SHP77 (cell line): ENCODE data around the gene TMEM164.
"Not testable (repeated sequence)": the region's sequence is repeated elsewhere in the genome, so short reads cannot be mapped to it uniquely, and the experiment has no call there.

Experiments used
- DNase-seq, 2 experiments: peaks; one replicate each; lab custom pipeline; 2025; lab: John Stamatoyannopoulos, UW

TMEM164 gene

DNA sequence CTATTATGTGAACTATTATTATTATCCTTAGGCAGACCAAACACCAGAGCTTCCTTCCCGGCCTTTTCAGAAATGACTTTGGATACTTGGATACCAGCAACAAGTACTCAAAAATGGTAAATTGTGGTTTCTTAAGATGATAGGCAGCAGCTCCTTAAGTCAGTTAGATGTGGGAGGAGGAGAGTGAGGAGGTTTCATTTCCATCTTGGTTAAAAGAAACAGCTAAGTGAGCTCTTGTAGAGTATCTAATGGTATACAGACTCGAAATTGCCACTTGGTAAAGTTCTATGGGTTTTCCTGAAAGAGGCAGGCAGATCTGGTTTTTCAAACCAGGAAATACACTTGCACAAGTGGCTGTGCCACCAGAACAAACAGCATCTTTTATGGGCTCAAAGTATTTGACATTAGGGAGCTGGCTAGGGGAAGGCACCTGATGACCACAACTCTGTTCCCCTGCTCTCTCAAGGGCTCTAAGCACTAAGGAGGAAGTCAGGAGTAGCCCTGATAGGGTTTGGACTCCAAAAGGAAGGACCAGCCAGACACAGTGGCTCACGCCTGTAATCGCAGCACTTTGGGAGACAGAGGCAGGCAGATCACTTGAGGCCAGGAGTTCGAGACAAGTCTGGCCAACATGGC is 130.9 kb downstream of the TMEM164 start:
- DNase-seq: no peak

DNA sequence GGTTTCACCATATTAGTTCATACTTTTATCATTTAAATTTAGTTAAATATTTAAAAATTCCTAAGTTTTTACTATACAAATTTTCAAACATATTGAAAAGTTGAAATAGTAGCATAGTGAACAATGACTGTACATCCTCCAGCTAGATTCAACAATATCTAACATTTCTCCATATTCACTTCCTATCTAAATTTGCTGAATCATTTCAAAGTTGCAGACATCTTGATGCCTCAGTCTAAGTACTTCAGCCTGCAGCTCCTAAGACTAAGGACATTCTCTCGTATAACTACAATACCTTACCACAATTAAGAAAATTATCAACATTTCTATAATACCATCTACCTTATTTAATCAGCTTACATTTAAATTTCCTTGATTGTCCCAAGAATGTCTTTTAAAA is 132.7 kb downstream of the TMEM164 start:
- DNase-seq: no peak

DNA sequence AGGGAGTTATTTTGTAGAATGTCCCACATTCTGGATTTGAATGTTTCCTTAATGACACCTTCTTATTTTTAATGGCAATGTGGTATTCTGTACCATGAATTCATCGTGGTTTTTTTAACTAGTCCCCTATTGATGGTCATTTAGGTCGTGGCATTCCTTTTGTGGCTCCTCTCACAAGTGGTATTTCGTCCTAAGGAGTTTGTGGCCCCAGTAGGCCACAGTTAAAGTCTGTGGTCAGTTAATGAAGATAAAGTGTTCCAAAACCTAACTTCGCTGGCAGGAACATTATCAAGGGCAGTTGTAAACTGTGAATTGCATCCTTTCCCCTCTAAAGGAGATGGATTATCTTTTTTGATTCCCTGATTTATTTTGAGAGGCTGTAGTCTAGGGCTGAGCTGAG is 133.2 kb downstream of the TMEM164 start:
- DNase-seq: no peak

DNA sequence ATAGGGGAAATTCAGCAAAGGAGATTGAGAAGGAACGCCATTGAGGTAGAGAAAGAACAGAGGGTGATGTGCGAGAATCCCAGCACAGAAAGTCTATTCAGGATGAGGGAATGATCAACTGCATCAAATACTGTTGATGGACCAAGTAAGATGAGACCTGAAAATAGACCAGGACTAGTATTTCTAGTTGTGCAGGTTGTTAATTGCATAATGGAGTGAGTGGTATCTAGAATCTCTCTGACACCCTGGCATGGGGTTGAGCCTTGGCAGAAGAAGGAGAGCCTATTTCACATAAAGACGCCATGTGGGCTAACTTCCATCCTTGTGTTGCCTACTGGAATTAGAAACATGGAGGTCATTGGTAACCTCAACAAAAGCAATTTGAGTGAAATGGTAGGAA is 135.6 kb downstream of the TMEM164 start:
- DNase-seq: no peak

DNA sequence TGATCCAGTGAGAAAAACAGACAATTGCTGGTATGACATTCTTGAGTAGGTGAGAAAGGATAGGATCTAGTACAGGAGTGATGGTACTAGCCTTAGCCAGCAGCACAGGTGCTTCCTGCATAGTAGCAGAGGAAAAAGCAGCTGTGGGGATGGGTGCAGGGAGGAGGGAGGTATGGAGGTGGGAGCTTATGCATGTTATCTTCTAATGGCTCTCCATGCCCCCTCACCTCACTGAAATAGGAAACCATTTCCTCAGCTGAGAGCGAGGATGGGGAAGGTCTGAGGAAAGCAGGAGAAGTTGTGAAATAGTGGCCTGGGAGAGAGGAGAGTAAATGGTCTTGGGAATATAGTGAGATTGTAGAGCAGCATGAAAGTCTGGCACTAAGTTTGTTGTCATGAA is 136.3 kb downstream of the TMEM164 start:
- DNase-seq: no peak

DNA sequence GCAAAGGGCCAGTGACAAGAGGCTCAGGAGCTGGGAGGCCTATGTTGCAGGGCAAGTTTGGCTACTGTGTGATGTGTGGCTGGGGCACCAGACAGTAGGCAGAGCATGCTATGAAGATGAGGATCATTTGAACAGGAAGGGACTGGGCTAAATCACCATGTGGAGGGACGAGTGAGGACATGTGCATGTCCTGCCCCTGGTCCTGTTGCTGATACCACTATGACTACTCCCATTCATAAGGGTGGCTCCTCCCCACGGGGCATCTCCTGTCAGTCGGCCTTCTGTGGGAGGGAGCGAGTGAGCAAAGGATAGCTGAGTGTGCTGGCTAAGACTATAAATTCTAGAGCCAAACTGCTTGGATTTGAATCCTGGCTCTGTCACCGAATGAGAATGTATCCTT is 139.2 kb downstream of the TMEM164 start:
- no peak for DNase-seq

DNA sequence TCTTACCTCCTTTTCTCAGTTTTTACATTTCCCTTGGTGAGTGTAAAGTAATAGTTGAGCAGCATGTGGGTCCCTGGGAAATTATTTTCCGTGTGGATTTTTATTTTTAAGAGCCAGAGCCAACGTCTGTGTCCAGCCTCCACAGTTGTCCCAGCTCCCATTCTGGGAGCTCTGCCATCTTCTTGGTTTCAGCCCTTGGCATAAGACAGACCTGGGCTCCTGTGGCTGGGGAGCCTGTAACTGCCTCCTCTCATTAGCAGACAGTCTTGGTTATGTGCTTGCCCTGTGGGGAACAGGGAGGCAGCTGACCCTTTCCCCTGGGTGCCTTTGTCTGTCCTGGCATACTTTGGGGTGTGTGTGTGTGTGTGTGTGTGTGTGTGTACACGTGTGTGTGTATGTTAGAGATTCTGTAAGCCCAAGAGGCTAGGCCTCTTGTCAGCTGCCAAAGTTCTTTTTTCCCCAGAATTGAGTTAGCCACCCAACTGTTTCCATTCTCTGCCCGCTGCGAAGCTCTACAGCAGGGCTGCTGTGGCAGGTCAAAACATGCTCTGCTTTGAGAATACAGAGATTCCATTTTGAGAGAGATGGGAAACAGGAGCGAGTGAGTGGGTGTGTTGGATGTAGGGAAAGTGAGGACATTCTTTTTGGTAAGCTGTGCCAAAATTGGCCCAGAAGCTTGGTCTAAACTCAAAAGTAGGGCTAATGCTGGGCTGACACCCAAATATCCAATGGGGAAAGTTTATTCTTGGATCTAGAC is 140.7 kb downstream of the TMEM164 start:
- no peak for DNase-seq

DNA sequence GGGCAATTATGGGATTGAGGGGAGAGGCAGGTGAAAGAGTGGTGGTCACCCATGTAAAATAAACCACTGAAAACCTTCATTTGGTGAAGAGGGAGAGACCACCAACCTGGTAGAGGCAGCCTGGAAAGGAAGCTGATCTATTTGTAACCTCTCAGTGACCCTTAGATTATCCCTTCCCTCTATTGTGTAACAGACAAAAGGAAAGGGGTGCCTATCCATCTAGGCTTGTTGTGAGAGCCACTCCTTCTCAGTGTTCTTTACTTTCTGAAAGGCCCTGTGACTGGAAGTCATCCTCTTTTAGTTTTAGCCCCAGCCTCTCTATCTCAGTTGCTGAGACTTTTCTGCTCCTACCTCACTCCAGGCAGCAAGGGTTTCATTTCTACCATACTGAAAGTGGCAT is 142.4 kb downstream of the TMEM164 start:
- no peak for DNase-seq

DNA sequence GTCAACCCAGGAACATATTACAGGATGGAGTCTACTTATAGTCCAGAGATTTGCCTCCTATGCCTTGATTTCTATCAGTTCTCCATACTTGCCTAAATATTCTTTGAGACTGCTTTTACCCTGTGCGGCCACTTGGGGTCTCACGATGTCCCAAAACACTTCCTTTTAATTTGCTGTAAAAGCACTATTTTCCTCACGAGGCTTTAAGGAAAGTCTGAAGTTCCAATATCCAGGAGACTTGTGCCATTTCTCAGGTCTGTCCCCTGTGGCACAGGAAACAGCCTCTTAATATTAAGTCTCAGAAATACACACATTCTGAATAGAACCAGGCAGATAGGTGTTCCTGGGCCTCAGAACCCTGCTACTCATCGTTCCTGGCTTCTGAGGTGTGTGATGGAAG is 142.9 kb downstream of the TMEM164 start:
- DNase-seq: no peak

DNA sequence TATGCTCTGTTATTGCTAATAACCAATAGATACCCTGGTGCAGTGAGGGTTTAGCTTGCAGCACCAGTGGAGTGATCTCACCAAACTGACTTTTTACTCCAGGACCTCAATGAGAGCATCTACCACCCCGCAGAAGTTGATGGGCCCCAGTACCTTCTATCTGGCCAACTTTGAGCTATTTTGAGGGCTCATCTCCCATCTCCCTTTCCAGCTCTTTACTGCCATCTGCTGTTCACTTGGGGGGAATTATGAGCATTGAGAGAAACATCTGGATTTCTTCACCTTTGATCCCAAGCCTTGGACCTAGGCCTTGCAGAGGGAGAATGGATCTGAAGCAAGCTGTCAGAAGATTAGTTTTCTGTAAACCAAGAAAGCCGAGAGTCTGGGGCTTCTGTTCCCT is 143.6 kb downstream of the TMEM164 start:
- no peak for DNase-seq

DNA sequence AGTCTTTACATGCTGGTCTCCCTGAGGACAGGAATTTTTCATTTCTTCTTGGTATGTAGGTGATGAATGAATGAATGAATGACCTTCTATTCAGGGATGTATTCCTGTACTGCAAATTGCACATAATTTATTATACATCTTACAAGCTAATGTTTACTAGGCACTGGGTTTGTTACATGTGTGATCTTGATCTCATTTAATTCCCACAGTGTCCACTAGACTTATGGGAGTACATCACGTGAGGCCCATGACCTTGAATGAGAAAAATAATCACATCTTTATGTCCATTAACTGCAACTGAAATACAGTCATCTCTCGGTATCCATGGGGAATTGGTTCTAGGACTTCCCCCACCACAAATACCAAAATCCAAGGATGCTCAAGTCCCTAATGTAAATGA is 150.3 kb downstream of the TMEM164 start:
- DNase-seq: no peak

DNA sequence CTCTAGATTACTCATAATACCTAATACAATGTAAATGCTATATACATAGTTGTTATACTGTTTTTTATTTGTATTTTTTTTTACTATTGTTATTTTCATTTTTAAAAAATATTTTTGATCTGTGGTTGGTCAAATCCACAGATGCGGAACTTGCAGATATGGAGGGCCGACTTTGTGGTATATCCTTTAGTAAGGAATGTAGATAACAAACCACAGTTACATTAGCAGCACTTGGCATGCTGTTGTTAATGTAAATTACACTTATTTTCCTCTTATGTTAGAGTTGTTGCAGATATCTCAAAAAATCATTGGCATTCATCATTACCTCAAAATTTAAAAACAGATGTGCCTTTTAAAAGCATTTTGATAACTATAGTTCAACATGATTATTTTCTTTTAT is 151.0 kb downstream of the TMEM164 start:
- DNase-seq: no peak

DNA sequence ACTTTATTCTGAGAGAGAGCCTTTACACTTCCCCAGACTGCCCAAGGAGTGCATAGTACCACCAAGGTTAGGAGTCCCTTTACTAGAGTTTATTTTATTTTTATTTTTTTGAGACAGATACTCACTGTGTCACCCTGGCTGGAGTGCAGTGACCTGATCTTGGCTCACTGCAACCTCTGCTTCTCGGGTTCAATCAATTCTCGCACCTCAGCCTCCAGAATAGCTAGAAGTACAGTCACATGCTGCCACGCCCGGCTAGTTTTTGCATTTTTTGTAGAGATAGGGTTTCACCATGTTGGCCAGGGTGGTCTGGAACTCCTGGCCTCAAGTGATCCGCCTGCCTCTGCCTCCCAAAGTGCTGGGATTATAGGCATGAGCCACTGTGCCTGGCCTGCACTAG is 151.4 kb downstream of the TMEM164 start:
- DNase-seq: not testable (repeated sequence)

DNA sequence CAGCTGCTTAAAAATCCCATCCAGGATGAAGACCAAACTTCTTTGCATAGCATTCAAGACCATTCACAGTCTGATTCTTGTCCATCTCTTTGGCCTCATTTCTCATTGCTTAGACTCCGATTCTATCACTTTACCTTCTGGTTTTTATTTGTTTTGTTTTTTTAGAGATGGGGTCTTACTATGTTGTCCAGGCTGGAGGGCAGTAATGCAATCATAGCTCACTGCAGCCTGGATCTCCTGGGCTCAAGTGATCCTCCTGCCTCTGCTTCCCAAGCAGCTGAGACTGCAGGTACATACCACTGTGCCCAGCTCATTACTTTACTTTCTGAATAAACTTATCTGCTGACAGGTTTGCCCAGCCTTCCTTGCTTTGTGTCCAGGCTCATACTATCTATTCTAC is 152.8 kb downstream of the TMEM164 start:
- DNase-seq: no peak

DNA sequence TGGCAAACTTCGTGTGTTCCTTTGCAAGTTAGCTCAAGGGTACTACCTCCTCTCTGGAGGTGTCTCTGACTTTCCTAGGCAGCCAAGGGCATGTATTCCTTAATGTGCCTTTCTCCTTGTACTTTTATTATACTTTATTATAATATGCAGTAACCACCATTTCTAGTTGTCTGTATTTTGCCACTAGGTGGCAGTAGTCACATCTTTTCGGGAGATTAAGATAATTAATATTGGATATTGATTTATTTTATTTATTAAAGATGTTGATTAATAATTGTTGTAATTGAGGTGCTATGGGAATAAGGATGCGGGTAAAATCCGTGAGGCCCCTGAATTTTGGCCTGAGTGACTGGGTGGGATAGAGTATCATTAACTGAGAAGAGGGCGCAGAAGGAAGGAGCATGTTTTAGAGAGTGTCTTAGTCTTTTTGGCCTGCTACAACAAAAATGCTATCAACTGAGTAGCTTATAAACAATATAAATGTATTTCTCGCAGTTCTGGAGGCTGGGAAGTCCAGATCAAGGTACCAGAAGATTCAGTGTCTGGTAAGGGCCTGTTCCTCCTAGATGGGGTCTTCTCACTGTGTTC is 153.3 kb downstream of the TMEM164 start:
- DNase-seq: no peak

DNA sequence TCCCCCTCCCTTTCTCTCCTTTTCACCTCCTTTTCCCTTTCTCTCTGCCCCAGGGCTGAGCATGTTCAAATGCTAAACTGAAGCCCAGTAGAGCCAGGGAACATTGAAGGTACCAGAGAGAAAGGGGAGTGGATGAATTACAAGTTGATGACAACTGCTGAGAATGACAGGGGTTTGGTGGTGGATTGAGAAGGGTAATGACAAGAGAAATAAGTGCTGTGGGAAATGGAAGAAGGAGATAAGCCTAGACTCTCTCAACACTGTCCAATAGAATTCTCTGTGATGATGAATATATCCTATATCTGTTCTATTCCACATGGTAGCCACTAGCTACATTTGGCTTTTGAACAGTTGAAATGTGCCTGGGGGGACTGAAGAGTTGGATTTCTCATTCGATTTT is 154.5 kb downstream of the TMEM164 start:
- DNase-seq: no peak

DNA sequence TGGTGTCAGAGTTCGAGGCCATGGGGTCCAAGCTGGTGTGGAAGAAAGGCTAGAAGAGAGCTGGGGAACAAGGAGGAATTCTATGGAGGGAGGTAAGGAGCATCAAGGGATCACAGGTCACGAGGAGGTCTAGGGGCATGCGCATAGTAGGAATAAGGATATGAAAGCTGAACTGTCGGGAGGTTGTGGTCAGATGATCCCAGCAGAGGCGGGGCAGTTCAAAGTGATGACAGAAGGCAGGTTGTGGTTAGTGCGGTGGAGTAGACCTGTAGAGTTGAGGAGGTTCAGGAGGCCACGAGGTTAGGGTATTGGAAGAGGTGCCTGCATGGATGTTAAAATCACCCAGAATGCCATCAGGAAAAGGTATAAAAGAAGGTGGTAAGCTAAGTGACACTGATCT is 156.3 kb downstream of the TMEM164 start:
- DNase-seq: no peak

DNA sequence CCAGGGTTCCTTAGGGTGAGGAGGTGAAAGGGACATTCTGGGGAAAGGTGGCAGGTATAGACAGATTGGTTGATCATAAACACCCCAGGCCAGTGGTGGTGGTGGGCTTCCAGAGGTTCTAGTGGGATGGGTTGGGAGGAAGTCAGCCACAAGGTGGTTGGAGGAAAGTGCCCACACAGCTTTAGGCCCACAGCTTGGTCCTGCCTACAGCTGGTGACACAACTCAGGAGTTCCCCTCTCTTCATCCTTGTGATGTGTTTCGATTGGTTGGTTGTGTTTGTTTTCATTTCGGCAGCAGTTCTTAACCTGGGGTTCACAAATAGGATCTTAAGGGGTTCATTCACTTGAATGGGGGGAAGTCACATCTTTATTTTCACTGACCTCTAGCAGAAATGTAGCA is 157.0 kb downstream of the TMEM164 start:
- no peak for DNase-seq

DNA sequence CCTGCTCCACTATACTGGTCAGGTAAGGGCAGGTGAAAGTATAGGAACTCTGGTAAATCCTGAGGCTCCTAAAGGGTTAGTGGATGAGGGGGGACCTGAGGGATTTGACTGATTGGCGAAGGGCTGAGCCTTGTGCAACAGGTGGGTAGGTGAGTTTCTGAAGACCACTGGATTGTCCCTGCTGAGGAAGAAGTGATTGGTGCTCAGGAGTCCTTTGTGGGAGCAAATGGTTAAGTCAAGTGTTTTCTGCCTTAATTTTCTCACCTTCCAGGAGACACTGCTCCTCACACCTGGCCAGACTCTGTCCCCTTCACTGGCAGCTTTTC is 158.4 kb downstream of the TMEM164 start:
- DNase-seq: no peak

DNA sequence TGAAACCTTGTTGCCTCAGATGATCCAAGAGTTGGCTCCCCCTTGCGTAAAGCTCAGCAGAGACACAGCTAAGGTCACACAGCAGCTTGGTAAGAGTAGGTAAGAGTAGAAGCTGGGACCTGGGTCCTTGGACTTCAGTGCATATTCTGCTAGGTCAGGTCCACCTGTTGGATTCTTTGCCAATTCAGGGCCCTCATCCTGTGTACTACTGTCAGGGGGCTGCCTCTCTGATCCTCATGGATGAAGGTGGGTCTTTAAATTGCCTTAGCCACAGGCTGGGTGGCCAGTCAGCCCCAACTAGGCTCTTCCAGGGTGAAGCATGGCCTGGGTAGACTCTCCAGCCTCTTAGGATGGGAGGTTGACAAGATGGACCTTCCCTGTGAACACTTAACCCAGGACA is 159.2 kb downstream of the TMEM164 start:
- DNase-seq: no peak

DNA sequence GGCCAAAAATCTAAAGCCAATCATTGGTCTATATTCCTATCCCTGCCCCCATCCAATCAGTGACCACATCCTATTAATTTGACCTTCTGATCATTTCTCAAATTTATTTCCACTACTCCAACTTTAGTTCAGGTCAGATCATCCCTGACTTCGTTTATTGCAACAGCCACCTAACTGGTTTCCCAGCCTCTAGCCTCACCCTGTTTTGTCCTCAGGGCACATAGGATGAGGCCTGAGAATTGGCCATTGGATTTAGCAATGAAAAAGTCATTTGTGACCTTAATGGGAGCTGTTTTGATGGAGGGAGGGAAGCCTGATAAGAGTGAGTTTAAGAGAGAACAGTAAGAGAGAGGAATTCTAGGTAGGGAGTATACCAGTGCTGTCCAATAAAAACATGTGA is 160.0 kb downstream of the TMEM164 start:
- no peak for DNase-seq

DNA sequence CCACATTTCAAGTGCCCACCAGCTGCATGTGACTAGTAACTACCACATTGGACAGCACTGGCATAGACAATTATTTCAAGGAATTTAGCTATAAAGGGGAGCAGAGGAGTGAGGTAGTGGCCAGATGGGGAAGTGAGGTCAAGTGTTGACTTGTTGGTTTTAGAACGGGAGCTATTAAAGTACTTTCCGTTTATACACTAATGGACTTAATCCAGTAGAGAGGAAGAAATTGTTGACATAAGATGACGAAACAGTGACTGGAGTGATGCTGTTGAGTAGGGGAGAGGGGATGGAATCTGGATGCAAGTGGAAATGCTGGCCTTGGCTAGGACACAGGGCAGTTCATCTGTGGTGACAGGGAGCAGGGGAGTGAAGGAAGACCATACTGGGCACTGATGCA is 160.6 kb downstream of the TMEM164 start:
- DNase-seq: peak in 1 of 2 experiments; percentile 4

DNA sequence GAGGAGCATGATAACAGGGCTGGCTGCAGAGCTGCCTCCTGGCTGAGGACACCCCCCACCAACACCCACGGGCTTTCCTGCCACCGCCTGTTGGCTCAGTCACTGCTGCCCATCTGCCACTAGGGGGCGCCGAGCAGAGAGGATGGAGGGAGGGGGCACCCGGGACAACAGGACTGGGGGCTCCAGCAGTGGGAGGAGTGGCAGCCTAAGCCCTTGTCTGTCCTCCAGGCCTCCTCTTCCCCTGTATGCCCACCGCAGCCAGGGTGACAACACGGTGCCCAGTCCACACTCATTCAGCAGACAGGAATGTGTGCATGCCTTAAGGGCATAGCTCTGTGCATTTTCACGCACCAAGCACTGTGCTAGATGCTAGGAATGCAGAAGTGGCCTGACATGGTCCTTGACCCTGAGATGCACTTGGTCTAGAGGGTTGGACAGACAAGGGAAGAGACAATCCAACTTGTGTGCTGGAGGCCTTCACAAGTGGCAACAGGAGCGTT is 165.1 kb downstream of the TMEM164 start:
- no peak for DNase-seq

DNA sequence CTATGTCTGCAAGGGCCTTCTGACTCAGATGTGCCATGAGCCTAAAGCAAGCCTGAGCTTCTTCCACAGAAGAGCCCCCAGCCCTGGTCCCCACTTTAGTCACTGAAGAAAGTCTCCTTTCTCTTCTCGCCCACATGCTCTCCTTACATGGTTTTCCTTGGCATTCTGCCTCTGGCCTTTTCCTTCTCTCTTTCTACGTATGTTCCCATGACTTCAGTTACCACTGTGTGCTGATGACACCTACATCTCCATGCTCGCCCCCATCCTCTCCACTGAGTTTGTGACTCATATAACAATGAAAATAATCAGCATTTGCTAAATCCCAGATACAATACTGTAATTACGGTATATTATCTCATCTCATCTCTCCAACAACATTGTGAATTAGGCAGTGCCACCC is 165.7 kb downstream of the TMEM164 start:
- DNase-seq: no peak
